Measurements from ENCODE around the gene APPBP2.

APPBP2 gene

DNA sequence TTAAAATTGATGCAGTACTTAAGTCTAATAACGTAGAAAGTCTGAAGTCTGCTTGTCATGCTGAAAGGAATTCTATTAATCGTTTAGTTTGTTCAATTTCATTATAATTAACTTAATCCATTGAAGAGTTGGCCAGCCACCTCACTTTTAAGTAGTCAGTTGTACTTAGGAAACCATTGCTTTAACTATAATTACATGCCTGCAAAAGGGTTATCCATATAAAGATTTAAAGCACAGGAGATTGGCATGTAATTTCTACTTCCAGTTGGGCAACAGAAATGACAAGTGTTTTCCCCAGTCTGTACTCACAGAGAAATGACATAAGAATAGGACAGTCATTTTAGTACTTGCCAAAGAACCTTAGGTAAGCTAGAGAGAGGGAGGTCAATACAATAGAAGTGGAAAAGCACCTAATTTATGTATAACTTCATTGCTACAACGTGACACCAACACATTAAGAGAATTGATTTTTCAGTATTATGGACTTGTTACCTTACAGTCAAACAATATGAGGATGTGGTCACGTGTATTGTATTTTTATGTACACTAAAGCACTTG lies 130.5 kb downstream of the APPBP2 start:
- DNase-seq (ENCODE audit: low read depth): no peak

DNA sequence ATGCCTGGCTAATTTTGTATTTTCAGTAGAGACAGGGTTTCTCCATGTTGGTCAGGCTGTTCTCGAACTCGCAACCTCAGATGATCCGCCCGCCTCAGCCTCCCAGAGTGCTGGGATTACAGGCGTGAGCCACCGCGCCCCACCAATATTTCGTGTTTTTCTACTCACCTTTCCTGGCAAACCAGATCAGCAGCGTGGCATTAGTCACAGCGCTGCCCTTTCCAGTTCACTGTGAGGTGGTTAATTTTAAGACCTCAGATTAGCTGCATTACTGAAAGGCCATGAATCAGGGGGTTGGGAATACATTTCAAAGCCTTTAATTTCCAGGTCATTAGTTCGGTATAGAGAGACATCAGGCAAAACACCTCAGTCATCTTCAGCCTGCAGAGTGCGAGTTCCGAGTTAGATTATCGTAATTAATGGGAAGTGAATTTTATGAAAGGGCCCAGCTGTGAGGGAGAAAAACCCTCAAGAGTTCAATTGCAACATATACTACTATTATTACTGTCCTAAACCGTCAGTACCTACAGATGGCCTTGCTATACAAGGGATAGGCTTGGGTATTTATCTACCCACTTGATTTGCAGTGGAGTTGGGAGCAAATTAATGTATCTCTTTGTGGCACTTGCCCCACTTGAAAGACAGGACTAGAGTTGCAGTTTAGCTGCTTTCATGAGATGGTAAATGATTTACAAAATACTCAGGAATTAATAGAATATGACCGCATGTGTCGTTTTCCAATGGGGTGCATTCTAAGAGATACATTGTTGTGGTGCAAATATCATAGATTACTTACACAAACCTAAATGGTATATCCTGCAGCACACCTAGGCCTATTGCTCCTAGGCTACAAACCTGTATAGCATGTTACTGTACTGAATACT lies 132.0 kb downstream of the APPBP2 start:
- DNase-seq (ENCODE audit: low read depth): no peak

All from stromal cell of bone marrow (primary cell).